ENCODE results near the gene OR2A2. TPM values are rescaled to one million over a fixed set of nuclear protein-coding genes. Genes with fewer than 3 reads are reported as not detected.

OR2A2 gene
- total RNA-seq, 1 donor from 2014 or later: not detected

GRCh38 chr7:144085978-144086377 is 23.4 kb upstream of the OR2A2 start, which contains the start of gene OR2A12:
Gene OR2A12 (plus strand): TSS chr7:144086278. CDS start chr7:144095108, 8,830 bp downstream.
- POLR2A ChIA-PET: no interaction called here

DNA sequence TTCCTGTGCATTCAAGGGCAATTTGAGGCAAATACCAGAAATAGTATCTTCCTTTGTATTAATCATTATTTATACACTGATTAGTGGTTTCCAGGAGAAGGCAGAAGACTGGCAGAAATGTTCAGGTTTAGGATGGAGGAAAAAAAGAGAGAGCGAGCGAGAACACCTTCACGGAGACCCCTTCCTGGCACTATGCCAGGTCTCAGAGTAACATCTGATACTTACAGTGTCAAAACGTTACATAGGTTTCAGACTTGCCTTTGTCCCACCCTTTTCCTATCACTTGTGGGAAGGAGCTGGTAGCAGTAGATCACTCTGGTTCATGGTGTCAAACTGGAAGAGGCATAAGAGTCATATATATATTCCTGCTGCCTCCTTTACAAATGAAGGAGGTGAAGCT is 22.7 kb upstream of the OR2A2 start:
- H3K4me3 Mint-ChIP-seq: no peak overlapping the region
- H3K9me3 Mint-ChIP-seq: peaks cover 4% of the 10 kb centered on the region
- CTCF ChIA-PET: no interaction called here
- no peaks in the 10 kb centered on the region for H3K4me1 Mint-ChIP-seq
- H3K27me3 Mint-ChIP-seq: peaks cover 2% of the 10 kb centered on the region
- intact Hi-C loops (cut with micrococcal nuclease): no loop called here
- no peak for TF ChIP-seq CTCF (IDR thresholded peaks at IDR 0.05)
- H3K27ac Mint-ChIP-seq: no peak overlapping the region
- DNase-seq: no peak
- ATAC-seq (ENCODE audit: low read depth): no peak
- POLR2A ChIA-PET: no interaction called here
- H3K36me3 Mint-ChIP-seq (ENCODE audit: low read depth): no peaks in the 10 kb centered on the region

More at GRCh38 chr7:144085978-144086377, 23.4 kb upstream of the OR2A2 start, which contains the start of gene OR2A12:
- DNase-seq: no peak
- Mint-ChIP-seq H3K27ac (no peak within 1 kb of the TSS), H3K4me1 (no peaks in the 10 kb centered on the region), H3K4me3 (no peak within 1 kb of the TSS), H3K27me3 (peaks cover 2% of the 10 kb centered on the region), H3K9me3 (peaks cover 4% of the 10 kb centered on the region), H3K36me3 (ENCODE audit: low read depth) (no peaks in the 10 kb centered on the region)
- no peak for ATAC-seq (ENCODE audit: low read depth)
- intact Hi-C loops (cut with micrococcal nuclease): no loop called here
- TF ChIP-seq CTCF (IDR thresholded peaks at IDR 0.05): no peak
- CTCF ChIA-PET: no interaction called here

GRCh38 chr7:144087230-144087629 is 22.2 kb upstream of the OR2A2 start:
- CTCF ChIA-PET: no interaction called here
- ATAC-seq (ENCODE audit: low read depth) (no peak), DNase-seq (no peak)
- H3K9me3 Mint-ChIP-seq: peaks cover 4% of the 10 kb centered on the region
- H3K27me3 Mint-ChIP-seq: peaks cover 2% of the 10 kb centered on the region
- H3K27ac Mint-ChIP-seq: no peak overlapping the region
- H3K36me3 Mint-ChIP-seq (ENCODE audit: low read depth): no peaks in the 10 kb centered on the region
- intact Hi-C loops (cut with micrococcal nuclease): no loop called here
- H3K4me3 Mint-ChIP-seq: no peak overlapping the region
- TF ChIP-seq CTCF (IDR thresholded peaks at IDR 0.05): no peak
- H3K4me1 Mint-ChIP-seq: no peaks in the 10 kb centered on the region
- POLR2A ChIA-PET: no interaction called here

GRCh38 chr7:144090667-144091066 is 18.7 kb upstream of the OR2A2 start:
- TF ChIP-seq CTCF (IDR thresholded peaks at IDR 0.05): no peak
- no peaks in the 10 kb centered on the region for H3K27me3 Mint-ChIP-seq
- intact Hi-C loops (cut with micrococcal nuclease): no loop called here
- DNase-seq (no peak), ATAC-seq (ENCODE audit: low read depth) (no peak)
- POLR2A ChIA-PET: no interaction called here
- no peak overlapping the region for H3K27ac Mint-ChIP-seq
- peaks cover 7% of the 10 kb centered on the region for H3K9me3 Mint-ChIP-seq
- no peak overlapping the region for H3K4me3 Mint-ChIP-seq
- no peaks in the 10 kb centered on the region for H3K4me1 Mint-ChIP-seq
- no peaks in the 10 kb centered on the region for H3K36me3 Mint-ChIP-seq (ENCODE audit: low read depth)
- CTCF ChIA-PET: no interaction called here

DNA sequence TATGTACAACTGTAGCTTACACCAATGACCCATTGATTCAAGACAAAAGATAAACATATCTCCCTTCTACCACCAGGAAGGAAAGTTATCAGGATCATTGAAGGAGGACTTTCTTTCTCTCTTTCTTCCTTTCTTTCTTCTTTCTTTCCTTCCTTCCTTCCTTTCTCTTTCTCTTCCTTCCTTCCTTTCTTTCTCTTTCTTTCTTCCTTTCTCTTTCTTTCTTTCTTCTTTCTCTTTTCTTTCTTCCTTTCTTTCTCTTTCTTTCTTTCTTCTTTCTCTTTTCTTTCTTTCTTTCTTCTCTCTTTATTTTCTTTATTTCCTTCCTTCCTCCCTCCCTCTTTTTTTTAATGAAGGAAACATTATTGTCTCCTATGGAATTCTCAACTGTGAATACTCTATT is 10.6 kb upstream of the OR2A2 start:
- TF ChIP-seq CTCF (IDR thresholded peaks at IDR 0.05): no peak
- CTCF ChIA-PET: no interaction called here
- no peaks in the 10 kb centered on the region for H3K4me1 Mint-ChIP-seq
- H3K36me3 Mint-ChIP-seq (ENCODE audit: low read depth): no peaks in the 10 kb centered on the region
- intact Hi-C loops (cut with micrococcal nuclease): no loop called here
- ATAC-seq (ENCODE audit: low read depth): no peak
- H3K27me3 Mint-ChIP-seq: peaks cover 9% of the 10 kb centered on the region
- DNase-seq: no peak
- H3K27ac Mint-ChIP-seq: no peak overlapping the region
- no peak overlapping the region for H3K4me3 Mint-ChIP-seq
- POLR2A ChIA-PET: no interaction called here
- peaks cover 1% of the 10 kb centered on the region for H3K9me3 Mint-ChIP-seq

All from activated B cell treated with CpG ODN at 0.5 μM for 24 hours (primary cell).